B cell (primary cell): ENCODE data around the gene TOP1. TPM values are rescaled to one million over a fixed set of nuclear protein-coding genes. Genes with fewer than 3 reads are reported as not detected.

ENCODE experiments used
- ATAC-seq: fragments of 200-7000 bp; cut with Tn5 transposase; one replicate; pipeline ENCODE4 v1.10.0; 2021; ENCODE audit warnings: low read depth, mild to moderate bottlenecking, moderate number of reproducible peaks, moderate library complexity
- CTCF ChIA-PET: fragments of 350-600 bp; sonication (Branson Sonifier 250); formaldehyde crosslinking; loops from one replicate; lab custom pipeline; 2021; ENCODE audit warnings: antibody characterized with exemption, inconsistent platforms; lab: Charles Lee
- POLR2A ChIA-PET: fragments of 350-600 bp; sonication (Branson Sonifier 250); formaldehyde crosslinking; loops from one replicate; lab custom pipeline; 2021; ENCODE audit warnings: antibody characterized with exemption; lab: Charles Lee
- DNase-seq: peaks from one replicate; pipeline ENCODE4 v3.0.0; 2013
- H2AFZ ChIP-seq: 2 replicates; pipeline ENCODE4 v1.6.1; 2012; ENCODE audit warnings: mild to moderate bottlenecking, low read depth, low read length; ENCODE audit not compliant: insufficient read depth, poor library complexity, severe bottlenecking
- H3K27ac ChIP-seq, 2 donors: 1 replicate in 1 of 2; 2 replicates in 1 of 2; pipeline ENCODE4 v1.5.1; 2012 to 2013; ENCODE audit warnings: low read length in 2 of 2, mild to moderate bottlenecking in 2 of 2, moderate library complexity in 1 of 2
- H3K27me3 ChIP-seq, 4 experiments: fragments of 200-600 bp in 1 of 4; sonication (generic) in 1 of 4; replicated peaks in 1 of 4; 1 replicate in 2 of 4; 2 replicates in 2 of 4; pipeline versions ENCODE4 v1.6.1 to v1.7.0; 2013 to 2016; ENCODE audit warnings: low read length in 3 of 4, mild to moderate bottlenecking in 2 of 4, mixed read lengths in 1 of 4, moderate library complexity in 1 of 4; ENCODE audit not compliant: insufficient read depth in 4 of 4, control insufficient read depth in 3 of 4; ENCODE audit errors: control extremely low read depth in 1 of 4
- H3K36me3 ChIP-seq, 2 experiments: replicated peaks in 1 of 2; 1 replicate in 1 of 2; 2 replicates in 1 of 2; pipeline versions ENCODE4 v1.6.1 to v1.7.1; 2013; ENCODE audit warnings: low read length in 1 of 2; ENCODE audit not compliant: insufficient read depth in 2 of 2, control insufficient read depth in 1 of 2; ENCODE audit errors: control extremely low read depth in 1 of 2, extremely low read depth in 1 of 2
- H3K4me1 ChIP-seq, 2 donors: fragments of 200-600 bp in 1 of 2; sonication (generic) in 1 of 2; 1 replicate in 1 of 2; 2 replicates in 1 of 2; pipeline versions ENCODE4 v1.5.1 to v1.6.1; 2013 to 2017; ENCODE audit warnings: low read length in 2 of 2; ENCODE audit not compliant: control insufficient read depth in 2 of 2, insufficient read depth in 2 of 2
- H3K4me2 ChIP-seq: replicated peaks from 2 replicates; pipeline ENCODE3; 2012; ENCODE audit warnings: mild to moderate bottlenecking, low read depth, low read length; ENCODE audit not compliant: poor library complexity, severe bottlenecking
- H3K4me3 ChIP-seq, 5 experiments: fragments of 200-600 bp in 1 of 5; sonication (generic) in 1 of 5; 1 replicate in 3 of 5; 2 replicates in 2 of 5; pipeline versions ENCODE4 v1.5.1 to v1.7.0; 2011 to 2016; ENCODE audit warnings: low read length in 4 of 5, mild to moderate bottlenecking in 4 of 5, low read depth in 2 of 5, control low read depth in 1 of 5, moderate library complexity in 1 of 5; ENCODE audit not compliant: insufficient read depth in 1 of 5; ENCODE audit errors: control extremely low read depth in 1 of 5, extremely low read depth in 1 of 5
- H3K79me2 ChIP-seq: fragments of 200-600 bp; sonication (generic); one replicate; pipeline ENCODE4 v1.6.0; 2016; ENCODE audit warnings: low read length; ENCODE audit not compliant: control insufficient read depth, insufficient read depth
- H3K9ac ChIP-seq: fragments of 200-600 bp; sonication (generic); 2 replicates; pipeline ENCODE4 v1.6.1; 2017; ENCODE audit warnings: mild to moderate bottlenecking, low read length, moderate library complexity
- H3K9me3 ChIP-seq, 3 donors: one replicate each; pipeline versions ENCODE4 v1.6.1 to v1.7.1; 2013; ENCODE audit warnings: low read length in 2 of 3; ENCODE audit not compliant: control insufficient read depth in 2 of 3, insufficient read depth in 1 of 3; ENCODE audit errors: control extremely low read depth in 1 of 3
- H4K20me1 ChIP-seq: 2 replicates; pipeline ENCODE4 v1.6.0; 2012; ENCODE audit warnings: mild to moderate bottlenecking, low read length; ENCODE audit not compliant: insufficient read depth, control insufficient read depth, poor library complexity, severe bottlenecking
- H3K27ac Mint-ChIP-seq: one replicate; pipeline ENCODE4 v1.8.0; 2021; ENCODE audit warnings: mixed read lengths
- H3K27me3 Mint-ChIP-seq: one replicate; pipeline ENCODE4 v1.8.0; 2021; ENCODE audit warnings: mixed read lengths
- H3K4me1 Mint-ChIP-seq: one replicate; pipeline ENCODE4 v1.8.0; 2021; ENCODE audit warnings: mixed read lengths
- H3K4me3 Mint-ChIP-seq: one replicate; pipeline ENCODE4 v1.8.0; 2021; ENCODE audit warnings: mixed read lengths
- H3K9me3 Mint-ChIP-seq: one replicate; pipeline ENCODE4 v1.8.0; 2022; ENCODE audit warnings: mixed read lengths; ENCODE audit not compliant: insufficient read depth
- CTCF ChIP-seq: fragments of 200-600 bp; IDR thresholded peaks from one replicate; pipeline ENCODE4 v1.8.0; 2022; ENCODE audit warnings: antibody characterized with exemption, mild to moderate bottlenecking
- EZH2 ChIP-seq: IDR thresholded peaks from 2 replicates; pipeline ENCODE4 v1.6.1; 2012; ENCODE audit warnings: borderline replicate concordance, low read depth, mild to moderate bottlenecking, moderate library complexity, low read length; ENCODE audit not compliant: insufficient read depth, poor library complexity, severe bottlenecking
- WGBS: methylation state at CpG from one replicate; pipeline ENCODE4 v1.1.5; 2013; ENCODE audit warnings: missing lambda C conversion rate; ENCODE audit not compliant: insufficient coverage; 5-methylcytosine and 5-hydroxymethylcytosine counted together
- intact Hi-C: fragments of 100-400 bp; cut with micrococcal nuclease; formaldehyde crosslinking; loops from one replicate; pipeline ENCODE4 v1.10.0; 2022
- polyA plus RNA-seq: library from polyadenylated mRNA; depleted of rRNA; stranded (reverse); fragments of >200 nt; gene quantifications from 2 replicates; pipeline ENCODE4 v1.2.3, GENCODE V29; 2012
- total RNA-seq, 2 donors: library from RNA; stranded (reverse); fragments of 120-200 nt in 1 of 2; gene quantifications; 1 replicate in 1 of 2; 2 replicates in 1 of 2; pipeline versions ENCODE4 v1.2.3 to v1.2.4, GENCODE V29; 2013 to 2022

TOP1 gene
- total and polyA plus RNA-seq, 2 donors (not counting 1 experiment from before 2014, with no cell fraction given) = 5.4 to 44.9 TPM

- ChIA-PET CTCF (interaction anchor here (1.3 to 1.6 kb wide), 2 partner anchors 15 to 142 kb away, joined by 6 to 7 read pairs; no protein-coding TSS in a partner anchor), POLR2A (interaction anchor here (0.5 to 1.0 kb wide), 2 partner anchors 21 to 157 kb away, joined by 3 to 4 read pairs; no protein-coding TSS in a partner anchor)
- Mint-ChIP-seq H3K27ac (no peak overlapping the region), H3K4me3 (no peak overlapping the region), H3K27me3 (no peaks in the 10 kb centered on the region), H3K9me3 (no peaks in the 10 kb centered on the region), H3K4me1 (peaks cover 17% of the 10 kb centered on the region)
- Histone ChIP-seq H3K27ac (no peak overlapping the region), H3K4me1 (no peaks in the 10 kb centered on the region), H4K20me1 (no peaks in the 10 kb centered on the region), H3K4me3 (no peak overlapping the region), H3K9ac (no peak overlapping the region), H3K4me2 (no peak overlapping the region), H3K9me3 (no peaks in the 10 kb centered on the region), H2AFZ (no peak overlapping the region), H3K79me2 (no peaks in the 10 kb centered on the region), H3K36me3 (peaks cover 4 to 37% of the 10 kb centered on the region in 2 experiments), H3K27me3 (no peaks in the 10 kb centered on the region)
- ATAC-seq (no peak), DNase-seq (no peak)
- intact Hi-C loops = no loop called here
- TF ChIP-seq EZH2 (no peak), CTCF (no peak)
- WGBS = 100% methylated on average over 5 of the region's 11 CpGs
Measured at GRCh38 chr20:41110012-41110411, 81.4 kb downstream of the TOP1 start.

- Histone ChIP-seq H3K9me3 (no peaks in the 10 kb centered on the region), H3K9ac (no peak overlapping the region), H2AFZ (no peak overlapping the region), H3K4me3 (no peak overlapping the region), H3K79me2 (no peaks in the 10 kb centered on the region), H4K20me1 (no peaks in the 10 kb centered on the region), H3K4me1 (no peaks in the 10 kb centered on the region), H3K27ac (no peak overlapping the region), H3K4me2 (no peak overlapping the region), H3K27me3 (no peaks in the 10 kb centered on the region), H3K36me3 (peaks cover 4 to 48% of the 10 kb centered on the region in 2 experiments)
- DNase-seq = peak; percentile 19
- TF ChIP-seq CTCF (no peak), EZH2 (no peak)
- ChIA-PET CTCF (interaction anchor here (0.9 to 3.4 kb wide), 7 partner anchors 10 to 148 kb away, joined by 3 to 16 read pairs (median 6); no protein-coding TSS in a partner anchor), POLR2A (interaction anchor here (0.7 to 1.0 kb wide), 2 partner anchors 24 to 158 kb away, joined by 3 to 4 read pairs; no protein-coding TSS in a partner anchor)
- Mint-ChIP-seq H3K27me3 (no peaks in the 10 kb centered on the region), H3K4me1 (peaks cover 17% of the 10 kb centered on the region), H3K27ac (peak overlapping the region; percentile 35), H3K4me3 (no peak overlapping the region), H3K9me3 (no peaks in the 10 kb centered on the region)
- 100% methylated on average over 2 of the region's 5 CpGs for WGBS
- intact Hi-C loops = no loop called here
- no peak for ATAC-seq
Measured at GRCh38 chr20:41110930-41111577, 82.4 kb downstream of the TOP1 start.
